ENCODE measurements around the gene MYO1B.

The MYO1B gene

GRCh38 chr2:191264647-191265081, 19.5 kb downstream of the MYO1B start:
- H3K4me1 ChIP-seq (ENCODE audit: insufficient read depth, low read length) = peaks cover 19% of the 10 kb centered on the region
- H3K36me3 ChIP-seq (ENCODE audit: insufficient read depth, low read depth, low read length) = no peaks in the 10 kb centered on the region
- no peaks in the 10 kb centered on the region for H3K9me3 ChIP-seq (ENCODE audit: insufficient read depth, low read depth, low read length)
- no peak overlapping the region for H3K27ac ChIP-seq (ENCODE audit: low read length)
- no peak overlapping the region for H3K4me3 ChIP-seq (ENCODE audit: low read length)
- no peak overlapping the region for H3K9ac ChIP-seq (ENCODE audit: low read depth, low read length)
- no peaks in the 10 kb centered on the region for H3K27me3 ChIP-seq (ENCODE audit: insufficient read depth, low read length)

DNA sequence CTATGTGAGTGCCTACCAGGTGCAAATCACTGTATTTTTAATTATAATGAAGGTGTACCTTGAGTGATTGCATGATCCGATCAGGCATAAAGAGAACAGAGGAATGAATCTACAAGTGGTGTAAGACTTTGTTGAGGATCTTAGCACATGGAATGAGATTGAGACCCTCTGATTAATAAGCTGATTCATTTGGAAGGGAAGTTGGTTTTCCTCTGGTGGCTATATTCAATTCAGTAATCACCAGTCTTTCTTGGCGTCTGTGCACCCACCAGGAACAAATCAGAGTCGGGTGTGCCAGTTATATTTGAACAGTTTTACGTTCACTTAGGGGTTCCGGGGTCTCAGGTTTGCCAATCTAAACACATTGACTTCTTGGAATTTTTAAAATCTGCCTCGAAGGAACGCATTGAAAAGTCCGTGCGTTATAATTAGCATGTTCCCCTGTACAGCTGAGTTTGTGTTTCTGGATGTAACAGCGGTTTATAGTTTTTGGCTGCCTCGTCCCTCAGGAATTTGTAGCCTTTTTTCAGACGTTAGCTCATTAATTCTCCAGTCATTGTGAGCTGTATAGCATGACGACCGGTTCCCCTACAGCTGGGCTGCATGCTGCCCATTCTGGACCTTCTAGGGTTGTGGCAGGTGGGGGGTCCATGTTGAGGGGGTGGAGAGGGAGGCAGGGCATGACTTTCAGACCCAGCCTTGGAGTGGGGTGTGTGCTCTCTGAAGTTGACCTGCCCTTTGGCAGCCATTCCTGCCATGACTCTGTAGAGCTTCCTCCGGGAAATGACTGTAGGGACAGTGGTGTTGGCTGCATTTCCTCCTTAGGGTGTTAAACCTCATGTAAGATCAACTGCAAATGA, 20.3 kb downstream of the MYO1B start:
- Histone ChIP-seq H3K9ac (ENCODE audit: low read depth, low read length) (no peak overlapping the region), H3K9me3 (ENCODE audit: insufficient read depth, low read depth, low read length) (no peaks in the 10 kb centered on the region), H3K4me3 (ENCODE audit: low read length) (no peak overlapping the region), H3K36me3 (ENCODE audit: insufficient read depth, low read depth, low read length) (no peaks in the 10 kb centered on the region), H3K27me3 (ENCODE audit: insufficient read depth, low read length) (no peaks in the 10 kb centered on the region), H3K4me1 (ENCODE audit: insufficient read depth, low read length) (peaks cover 24% of the 10 kb centered on the region), H3K27ac (ENCODE audit: low read length) (no peak overlapping the region)

GRCh38 chr2:191266201-191266600, 21.0 kb downstream of the MYO1B start:
- Histone ChIP-seq H3K9ac (ENCODE audit: low read depth, low read length) (no peak overlapping the region), H3K36me3 (ENCODE audit: insufficient read depth, low read depth, low read length) (no peaks in the 10 kb centered on the region), H3K9me3 (ENCODE audit: insufficient read depth, low read depth, low read length) (no peaks in the 10 kb centered on the region), H3K4me3 (ENCODE audit: low read length) (no peak overlapping the region), H3K27me3 (ENCODE audit: insufficient read depth, low read length) (no peaks in the 10 kb centered on the region), H3K4me1 (ENCODE audit: insufficient read depth, low read length) (peaks cover 29% of the 10 kb centered on the region), H3K27ac (ENCODE audit: low read length) (no peak overlapping the region)

DNA sequence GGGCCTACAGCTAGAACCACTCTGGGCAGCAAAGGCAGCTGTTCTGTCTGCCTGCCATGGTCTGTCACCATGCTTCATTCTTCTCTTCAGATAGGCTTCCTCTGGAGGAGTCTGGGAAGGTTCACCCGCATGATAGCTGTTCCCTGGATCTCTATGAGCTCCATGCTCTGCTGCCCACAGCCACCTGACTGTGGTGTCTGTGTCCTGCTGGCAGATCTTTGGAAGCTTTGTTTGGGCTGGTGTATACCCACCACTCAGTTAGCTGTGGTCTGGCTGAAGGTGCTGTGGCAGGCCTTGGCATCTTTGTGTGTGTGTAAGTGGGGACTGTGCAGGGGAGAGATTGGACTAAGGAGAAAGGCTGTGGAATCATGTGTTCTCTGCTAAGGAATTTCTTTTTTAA, 23.4 kb downstream of the MYO1B start:
- Histone ChIP-seq H3K9ac (ENCODE audit: low read depth, low read length) (no peak overlapping the region), H3K4me1 (ENCODE audit: insufficient read depth, low read length) (peaks cover 26% of the 10 kb centered on the region)

DNA sequence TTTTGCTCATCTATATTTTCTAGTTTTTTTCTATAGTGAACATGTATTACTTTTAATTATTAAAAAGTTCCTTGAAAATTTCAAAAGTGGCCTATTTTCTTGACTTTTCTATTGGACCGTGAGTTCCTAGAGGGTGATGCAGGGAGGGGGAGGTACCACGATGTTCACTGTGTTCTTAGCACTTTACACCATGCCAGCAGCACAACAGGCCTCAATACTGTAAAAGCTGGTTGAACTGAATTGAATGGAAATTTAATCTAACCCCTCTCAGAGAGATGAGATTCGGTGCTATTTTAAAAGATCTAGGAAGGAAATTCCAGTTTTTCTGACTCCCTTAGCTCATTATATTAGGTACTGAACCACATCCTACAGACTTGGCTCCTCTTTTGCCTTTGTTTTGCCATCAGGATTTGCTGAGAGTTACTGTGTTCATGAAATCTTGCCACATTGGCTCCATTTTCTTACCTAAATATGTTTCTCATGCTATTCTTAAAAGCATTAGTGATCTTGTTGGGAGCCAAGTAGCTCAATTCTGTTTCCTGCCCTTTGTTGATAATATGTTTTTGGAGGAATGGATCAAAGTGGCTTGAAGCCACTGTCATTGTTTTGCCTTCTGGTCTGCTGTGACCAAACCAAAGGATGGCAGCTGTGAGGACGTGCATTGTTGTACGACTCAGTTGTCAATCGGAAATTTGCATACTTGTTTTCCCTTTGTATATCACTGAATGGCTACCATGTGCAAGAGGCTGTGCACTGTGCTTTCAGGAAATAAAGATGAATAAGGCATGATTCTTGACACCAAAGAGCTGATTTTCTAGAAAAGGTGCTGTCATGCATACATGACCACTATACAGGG, 25.3 kb downstream of the MYO1B start:
- H3K36me3 ChIP-seq (ENCODE audit: insufficient read depth, low read depth, low read length) = no peaks in the 10 kb centered on the region
- H3K4me3 ChIP-seq (ENCODE audit: low read length) = no peak overlapping the region
- H3K9ac ChIP-seq (ENCODE audit: low read depth, low read length) = no peak overlapping the region
- H3K27ac ChIP-seq (ENCODE audit: low read length) = no peak overlapping the region
- H3K27me3 ChIP-seq (ENCODE audit: insufficient read depth, low read length) = no peaks in the 10 kb centered on the region
- H3K9me3 ChIP-seq (ENCODE audit: insufficient read depth, low read depth, low read length) = no peaks in the 10 kb centered on the region
- H3K4me1 ChIP-seq (ENCODE audit: insufficient read depth, low read length) = peaks cover 26% of the 10 kb centered on the region; the same call in 1 of the 2 replicates

More for the DNA sequence above, 23.4 kb downstream of the MYO1B start:
- Histone ChIP-seq H3K27me3 (ENCODE audit: insufficient read depth, low read length) (no peaks in the 10 kb centered on the region), H3K4me3 (ENCODE audit: low read length) (no peak overlapping the region), H3K27ac (ENCODE audit: low read length) (no peak overlapping the region), H3K36me3 (ENCODE audit: insufficient read depth, low read depth, low read length) (no peaks in the 10 kb centered on the region), H3K9me3 (ENCODE audit: insufficient read depth, low read depth, low read length) (no peaks in the 10 kb centered on the region)

DNA sequence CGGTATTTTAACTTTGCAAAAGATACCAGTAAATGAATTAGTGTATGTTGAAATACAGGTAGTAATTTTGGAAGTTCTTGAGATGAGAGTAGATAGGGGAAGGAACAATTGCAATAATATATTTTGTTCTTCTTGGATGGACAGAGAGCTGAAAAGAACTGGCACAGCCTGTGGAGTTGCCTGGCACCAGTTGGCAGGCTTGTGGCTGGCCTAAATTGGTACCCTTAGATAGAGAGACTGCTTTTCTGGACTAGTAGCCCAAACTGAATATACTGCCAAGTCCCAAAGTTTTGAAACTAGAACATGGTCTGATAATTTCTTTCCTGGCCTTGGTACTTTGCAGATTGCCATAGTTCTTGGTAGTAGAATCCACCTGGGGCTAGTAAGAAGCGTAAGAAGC, 26.9 kb downstream of the MYO1B start:
- Histone ChIP-seq H3K9me3 (ENCODE audit: insufficient read depth, low read depth, low read length) (no peaks in the 10 kb centered on the region), H3K36me3 (ENCODE audit: insufficient read depth, low read depth, low read length) (peaks cover 4% of the 10 kb centered on the region; the same call in 1 of the 2 replicates), H3K4me1 (ENCODE audit: insufficient read depth, low read length) (peaks cover 23% of the 10 kb centered on the region; the same call in 1 of the 2 replicates), H3K27ac (ENCODE audit: low read length) (no peak overlapping the region), H3K27me3 (ENCODE audit: insufficient read depth, low read length) (no peaks in the 10 kb centered on the region), H3K9ac (ENCODE audit: low read depth, low read length) (no peak overlapping the region), H3K4me3 (ENCODE audit: low read length) (no peak overlapping the region)

GRCh38 chr2:191274413-191274815, 29.2 kb downstream of the MYO1B start:
- Histone ChIP-seq H3K36me3 (ENCODE audit: insufficient read depth, low read depth, low read length) (peaks cover 23% of the 10 kb centered on the region), H3K27me3 (ENCODE audit: insufficient read depth, low read length) (no peaks in the 10 kb centered on the region), H3K9ac (ENCODE audit: low read depth, low read length) (no peak overlapping the region), H3K4me3 (ENCODE audit: low read length) (no peak overlapping the region), H3K4me1 (ENCODE audit: insufficient read depth, low read length) (peaks cover 25% of the 10 kb centered on the region; the same call in 1 of the 2 replicates), H3K9me3 (ENCODE audit: insufficient read depth, low read depth, low read length) (no peaks in the 10 kb centered on the region), H3K27ac (ENCODE audit: low read length) (no peak overlapping the region)

DNA sequence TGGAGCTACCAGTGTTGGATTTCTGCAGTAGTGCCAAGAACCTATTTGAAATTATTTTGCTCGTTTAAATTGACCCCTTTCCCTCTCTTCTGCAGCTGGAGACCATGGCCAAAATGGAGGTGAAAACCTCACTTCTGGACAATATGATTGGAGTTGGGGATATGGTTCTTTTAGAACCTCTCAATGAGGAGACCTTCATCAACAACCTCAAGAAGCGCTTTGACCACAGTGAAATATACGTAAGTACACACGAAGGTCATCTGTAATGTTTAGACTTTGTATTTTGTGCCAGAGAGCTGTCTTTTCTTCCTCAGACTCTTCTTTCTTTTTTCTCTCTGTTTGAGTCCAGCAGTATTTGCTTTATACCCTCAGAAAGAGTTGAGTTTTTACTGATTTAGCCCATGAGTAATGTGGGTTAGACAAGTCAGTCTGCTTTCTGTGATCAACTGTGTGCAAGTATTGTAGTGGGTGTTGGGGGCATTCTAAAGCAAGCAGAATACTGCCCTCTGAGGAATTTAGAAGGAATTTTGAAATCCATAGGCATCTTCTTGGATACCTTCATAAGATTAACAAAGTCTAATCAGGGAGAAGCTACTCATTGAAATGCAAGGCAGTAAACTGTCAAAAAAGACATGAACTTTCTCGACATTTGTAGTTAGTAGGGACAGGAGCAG, 31.7 kb downstream of the MYO1B start:
- Histone ChIP-seq H3K36me3 (ENCODE audit: insufficient read depth, low read depth, low read length) (peaks cover 30% of the 10 kb centered on the region), H3K4me1 (ENCODE audit: insufficient read depth, low read length) (peaks cover 23% of the 10 kb centered on the region), H3K27ac (ENCODE audit: low read length) (no peak overlapping the region), H3K27me3 (ENCODE audit: insufficient read depth, low read length) (no peaks in the 10 kb centered on the region), H3K4me3 (ENCODE audit: low read length) (no peak overlapping the region), H3K9ac (ENCODE audit: low read depth, low read length) (no peak overlapping the region), H3K9me3 (ENCODE audit: insufficient read depth, low read depth, low read length) (no peaks in the 10 kb centered on the region)

GRCh38 chr2:191280290-191280689, 35.1 kb downstream of the MYO1B start:
- Histone ChIP-seq H3K4me1 (ENCODE audit: insufficient read depth, low read length) (peaks cover 13% of the 10 kb centered on the region), H3K4me3 (ENCODE audit: low read length) (no peak overlapping the region), H3K36me3 (ENCODE audit: insufficient read depth, low read depth, low read length) (peaks cover 47% of the 10 kb centered on the region), H3K9ac (ENCODE audit: low read depth, low read length) (peak overlapping the region; percentile 46; the same call in 1 of the 2 replicates), H3K27me3 (ENCODE audit: insufficient read depth, low read length) (no peaks in the 10 kb centered on the region), H3K27ac (ENCODE audit: low read length) (no peak overlapping the region), H3K9me3 (ENCODE audit: insufficient read depth, low read depth, low read length) (no peaks in the 10 kb centered on the region)

GRCh38 chr2:191280834-191281756, 35.9 kb downstream of the MYO1B start:
- Histone ChIP-seq H3K27me3 (ENCODE audit: insufficient read depth, low read length) (no peaks in the 10 kb centered on the region), H3K27ac (ENCODE audit: low read length) (no peak overlapping the region), H3K4me3 (ENCODE audit: low read length) (no peak overlapping the region), H3K4me1 (ENCODE audit: insufficient read depth, low read length) (peaks cover 13% of the 10 kb centered on the region), H3K9ac (ENCODE audit: low read depth, low read length) (no peak overlapping the region), H3K9me3 (ENCODE audit: insufficient read depth, low read depth, low read length) (no peaks in the 10 kb centered on the region), H3K36me3 (ENCODE audit: insufficient read depth, low read depth, low read length) (peaks cover 47% of the 10 kb centered on the region)
